MM.1S (cell line): ENCODE measurements around the gene ACTG1.

Experiments used
- DNase-seq: peaks from one replicate; pipeline ENCODE4 v3.0.0-alpha.2; 2015
- H2AFZ ChIP-seq: fragments of 300-600 bp; sonication (generic); 2 replicates; pipeline ENCODE4 v1.6.0; 2016; ENCODE audit warnings: antibody characterized with exemption, low read length
- H3F3A ChIP-seq: fragments of 300-600 bp; sonication (generic); 2 replicates; pipeline ENCODE4 v1.6.1; 2016; ENCODE audit warnings: mild to moderate bottlenecking, antibody characterized with exemption, low read length, moderate library complexity, mixed read lengths; ENCODE audit not compliant: insufficient read depth
- H3K27ac ChIP-seq: fragments of 300-600 bp; sonication (generic); 2 replicates; pipeline ENCODE4 v1.5.1; 2016; ENCODE audit warnings: mild to moderate bottlenecking, low read length
- H3K27me3 ChIP-seq: fragments of 300-600 bp; sonication (generic); replicated peaks from 2 replicates; pipeline ENCODE4 v1.6.0; 2016; ENCODE audit warnings: low read length; ENCODE audit not compliant: insufficient read depth
- H3K36me3 ChIP-seq: fragments of 300-600 bp; sonication (generic); replicated peaks from 2 replicates; pipeline ENCODE4 v1.6.1; 2016; ENCODE audit warnings: mild to moderate bottlenecking, low read length, mixed read lengths; ENCODE audit not compliant: insufficient read depth
- H3K4me1 ChIP-seq: fragments of 300-600 bp; sonication (generic); 2 replicates; pipeline ENCODE4 v1.6.1; 2016; ENCODE audit warnings: low read length, mixed read lengths
- H3K4me2 ChIP-seq: fragments of 300-600 bp; sonication (generic); 2 replicates; pipeline ENCODE4 v1.6.0; 2016; ENCODE audit warnings: low read depth, low read length
- H3K4me3 ChIP-seq: fragments of 300-600 bp; sonication (generic); 2 replicates; pipeline ENCODE4 v1.5.1; 2016; ENCODE audit warnings: low read length, mixed read lengths
- H3K79me2 ChIP-seq: fragments of 300-600 bp; sonication (generic); 2 replicates; pipeline ENCODE4 v1.6.1; 2016; ENCODE audit warnings: mixed run types, low read length, mixed read lengths
- H3K9ac ChIP-seq: fragments of 300-600 bp; sonication (generic); 2 replicates; pipeline ENCODE4 v1.6.1; 2016; ENCODE audit warnings: low read length, mixed read lengths
- H3K9me2 ChIP-seq: fragments of 300-600 bp; sonication (generic); replicated peaks from 2 replicates; pipeline ENCODE4 v1.6.1; 2016; ENCODE audit warnings: mild to moderate bottlenecking, low read length, mixed read lengths; ENCODE audit not compliant: insufficient read depth
- H3K9me3 ChIP-seq: fragments of 300-600 bp; sonication (generic); replicated peaks from 2 replicates; pipeline ENCODE4 v1.6.1; 2016; ENCODE audit warnings: mild to moderate bottlenecking, low read length, mixed read lengths; ENCODE audit not compliant: insufficient read depth
- H4K20me1 ChIP-seq: fragments of 300-600 bp; sonication (generic); 2 replicates; pipeline ENCODE4 v1.6.1; 2016; ENCODE audit warnings: mild to moderate bottlenecking, low read length, moderate library complexity, mixed read lengths; ENCODE audit not compliant: insufficient read depth
- EZH2 ChIP-seq: fragments of 300-600 bp; sonication (generic); optimal IDR thresholded peaks from 2 replicates; pipeline ENCODE3; 2017; ENCODE audit warnings: low read depth, mild to moderate bottlenecking, antibody characterized with exemption, low read length, mixed read lengths
- EZH2phosphoT487 ChIP-seq: fragments of 300-600 bp; sonication (generic); IDR thresholded peaks from 2 replicates; pipeline ENCODE4 v1.6.1; 2018; ENCODE audit warnings: antibody characterized with exemption, low read length
- TF ChIP-seq, protein P1 (sequence below): fragments of 300-600 bp; sonication (generic); IDR thresholded peaks from 2 replicates; pipeline ENCODE4 v1.5.1; 2016; ENCODE audit warnings: antibody characterized with exemption, low read length, mixed read lengths

The ACTG1 gene

DNA sequence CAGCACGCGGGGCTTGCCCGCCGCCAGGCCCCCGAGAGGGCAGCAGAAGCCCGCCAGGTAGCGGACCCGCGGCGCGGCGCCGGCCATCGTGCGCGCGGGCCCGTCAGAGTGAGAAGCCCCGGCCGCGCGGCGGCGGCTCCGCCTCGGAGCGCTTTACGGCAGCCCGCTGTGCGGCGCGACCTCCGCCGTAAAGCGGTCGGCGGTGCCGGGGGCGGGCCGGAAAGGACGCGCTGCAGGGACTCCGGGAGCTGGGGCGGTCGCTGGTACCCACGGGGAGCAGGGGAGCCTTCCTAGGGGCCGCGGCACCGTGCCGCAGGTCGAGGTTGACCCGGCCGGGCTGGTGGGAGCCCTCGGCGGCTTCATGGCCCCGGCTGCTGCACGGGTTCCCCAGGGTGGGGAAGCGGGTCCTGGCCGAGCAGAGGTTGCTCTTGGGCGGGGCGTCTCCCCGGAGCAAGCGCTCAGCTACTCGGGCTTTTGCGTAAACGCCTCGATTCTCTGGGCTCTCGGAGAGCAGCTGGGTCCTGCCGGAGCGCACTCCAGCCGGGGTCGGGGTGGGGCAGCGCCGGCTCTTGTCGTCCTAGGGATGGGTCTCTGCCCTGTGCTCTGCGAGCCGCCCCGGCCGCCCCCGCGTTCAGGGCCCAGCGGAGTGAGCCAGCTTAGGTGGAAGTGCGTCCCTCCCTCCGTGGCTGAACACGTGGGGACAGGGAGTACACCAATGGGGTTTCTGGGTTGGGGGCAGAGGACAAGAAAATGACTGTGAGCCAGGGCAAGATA, 39.8 kb upstream of the ACTG1 start, which contains the start of gene FAAP100:
FAAP100 (minus strand) TSS at position 110 of the 774 bp plus-strand sequence; CDS start at position 87, 23 bp downstream.
- no peaks in the 10 kb centered on the region for H3K36me3 ChIP-seq
- DNase-seq, result peak; percentile 84

DNA sequence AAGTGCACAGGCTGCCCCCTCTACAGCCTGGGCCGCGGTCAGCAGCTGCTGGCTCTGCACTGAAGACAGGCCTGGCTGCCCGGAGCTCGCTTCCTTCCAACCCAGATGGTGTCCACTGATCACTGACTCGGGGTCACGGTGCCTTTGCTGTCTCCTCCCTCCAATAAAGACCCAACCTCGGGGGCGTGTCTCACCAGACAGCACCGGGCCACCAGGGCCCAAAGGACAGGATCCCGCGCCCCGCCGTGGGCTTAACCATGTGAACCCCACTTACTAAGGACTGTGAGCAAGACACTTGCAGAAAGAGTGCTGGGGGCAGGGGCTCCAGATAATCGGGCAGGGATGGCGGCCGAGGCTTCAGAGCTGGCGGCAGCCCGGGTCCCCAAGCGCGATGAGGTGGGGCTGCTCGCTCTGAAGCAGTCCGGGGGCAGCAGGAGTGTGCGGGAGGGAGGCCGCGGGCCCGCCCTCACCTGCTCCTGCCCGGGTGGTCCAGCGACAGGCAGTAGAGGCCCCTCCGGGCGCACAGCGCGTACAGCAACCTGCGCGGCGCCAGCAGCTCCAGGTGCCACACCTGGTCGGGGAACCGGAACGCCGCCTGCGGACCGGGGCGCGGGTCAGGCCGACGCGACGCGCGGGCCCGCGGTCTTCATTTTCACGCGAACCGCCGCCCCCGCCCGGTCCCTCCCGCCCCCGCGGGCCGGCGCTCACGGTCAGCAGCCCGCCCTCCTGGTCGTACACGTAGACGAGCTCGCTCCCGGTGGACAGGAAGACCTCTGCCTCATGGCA, 39.1 kb upstream of the ACTG1 start:
- Histone ChIP-seq H4K20me1 (no peaks in the 10 kb centered on the region), H3K4me3 (peak overlapping the region; percentile 83), H3K9me2 (no peaks in the 10 kb centered on the region), H3K27ac (no peak overlapping the region), H3K4me2 (peak overlapping the region; percentile 87), H3F3A (peaks cover 22% of the 10 kb centered on the region), H2AFZ (peak overlapping the region; percentile 51), H3K4me1 (peaks cover 16% of the 10 kb centered on the region; the same call in 1 of the 2 replicates), H3K9ac (peak overlapping the region; percentile 77), H3K36me3 (no peaks in the 10 kb centered on the region), H3K79me2 (peaks cover 27% of the 10 kb centered on the region), H3K27me3 (no peaks in the 10 kb centered on the region), H3K9me3 (no peaks in the 10 kb centered on the region)
- peak; percentile 19 for DNase-seq
- TF ChIP-seq EZH2 (no peak), EZH2phosphoT487 (no peak)
- TF ChIP-seq, protein P1, sequence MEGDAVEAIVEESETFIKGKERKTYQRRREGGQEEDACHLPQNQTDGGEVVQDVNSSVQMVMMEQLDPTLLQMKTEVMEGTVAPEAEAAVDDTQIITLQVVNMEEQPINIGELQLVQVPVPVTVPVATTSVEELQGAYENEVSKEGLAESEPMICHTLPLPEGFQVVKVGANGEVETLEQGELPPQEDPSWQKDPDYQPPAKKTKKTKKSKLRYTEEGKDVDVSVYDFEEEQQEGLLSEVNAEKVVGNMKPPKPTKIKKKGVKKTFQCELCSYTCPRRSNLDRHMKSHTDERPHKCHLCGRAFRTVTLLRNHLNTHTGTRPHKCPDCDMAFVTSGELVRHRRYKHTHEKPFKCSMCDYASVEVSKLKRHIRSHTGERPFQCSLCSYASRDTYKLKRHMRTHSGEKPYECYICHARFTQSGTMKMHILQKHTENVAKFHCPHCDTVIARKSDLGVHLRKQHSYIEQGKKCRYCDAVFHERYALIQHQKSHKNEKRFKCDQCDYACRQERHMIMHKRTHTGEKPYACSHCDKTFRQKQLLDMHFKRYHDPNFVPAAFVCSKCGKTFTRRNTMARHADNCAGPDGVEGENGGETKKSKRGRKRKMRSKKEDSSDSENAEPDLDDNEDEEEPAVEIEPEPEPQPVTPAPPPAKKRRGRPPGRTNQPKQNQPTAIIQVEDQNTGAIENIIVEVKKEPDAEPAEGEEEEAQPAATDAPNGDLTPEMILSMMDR, result no peak

More for the DNA sequence above, 39.8 kb upstream of the ACTG1 start, which contains the start of gene FAAP100:
- Histone ChIP-seq H3K27me3 (no peaks in the 10 kb centered on the region), H3K9me2 (no peaks in the 10 kb centered on the region), H3K9ac (peak within 1 kb of the TSS; percentile 77), H3K4me1 (peaks cover 16% of the 10 kb centered on the region; the same call in 1 of the 2 replicates), H3K9me3 (no peaks in the 10 kb centered on the region), H3K79me2 (peaks cover 27% of the 10 kb centered on the region), H3F3A (peaks cover 22% of the 10 kb centered on the region), H4K20me1 (no peaks in the 10 kb centered on the region), H3K27ac (peak within 1 kb of the TSS; percentile 61; the same call in 1 of the 2 replicates), H3K4me3 (peak within 1 kb of the TSS; percentile 83), H3K4me2 (peak within 1 kb of the TSS; percentile 88), H2AFZ (peak within 1 kb of the TSS; percentile 51)
- TF ChIP-seq EZH2phosphoT487 (no peak), EZH2 (no peak)
- TF ChIP-seq, protein P1, result no peak

DNA sequence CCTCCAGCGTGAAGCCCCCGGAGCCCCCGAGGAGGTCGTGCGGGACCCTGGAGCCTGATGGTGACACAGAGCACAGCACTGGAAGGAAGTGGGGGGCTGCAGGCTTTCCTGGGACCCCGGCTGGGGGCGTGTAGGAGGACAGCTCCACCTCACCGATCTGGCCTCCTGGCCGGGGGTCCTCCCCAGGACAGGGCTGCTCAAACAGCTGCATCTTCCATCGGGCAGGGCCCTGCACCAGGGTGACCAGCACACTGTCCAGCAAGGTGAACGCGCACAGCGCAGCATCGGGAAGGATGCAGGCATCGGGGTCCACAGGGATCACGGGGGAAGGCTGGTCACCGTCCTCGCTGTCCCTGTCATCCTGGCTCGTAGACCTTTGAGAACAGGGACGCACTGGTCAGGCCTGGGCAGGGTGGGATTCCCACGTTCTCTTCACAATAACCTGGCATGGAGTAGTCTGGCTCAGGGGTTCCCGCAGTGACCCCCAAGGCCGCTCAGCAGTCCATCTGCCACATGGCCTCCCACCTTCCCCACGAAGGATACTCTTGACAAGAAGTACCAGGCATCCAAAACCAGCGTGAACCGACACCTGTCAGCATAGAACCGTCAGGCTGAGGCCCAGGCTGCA, 38.3 kb upstream of the ACTG1 start:
- TF ChIP-seq EZH2 (no peak), EZH2phosphoT487 (no peak)
- TF ChIP-seq, protein P1, result no peak
- Histone ChIP-seq H3K27me3 (no peaks in the 10 kb centered on the region), H3K4me1 (peaks cover 16% of the 10 kb centered on the region; the same call in 1 of the 2 replicates), H3F3A (peaks cover 22% of the 10 kb centered on the region), H2AFZ (no peak overlapping the region), H3K27ac (no peak overlapping the region), H3K36me3 (no peaks in the 10 kb centered on the region), H3K4me3 (peak overlapping the region; percentile 83), H4K20me1 (no peaks in the 10 kb centered on the region), H3K9ac (peak overlapping the region; percentile 77; the same call in 1 of the 2 replicates), H3K79me2 (peaks cover 27% of the 10 kb centered on the region), H3K9me3 (no peaks in the 10 kb centered on the region), H3K9me2 (no peaks in the 10 kb centered on the region), H3K4me2 (peak overlapping the region; percentile 87)
- no peak for DNase-seq
